Muscle layer of colon (tissue), 2 donors: ENCODE measurements around the gene EFNB1.

Experiments used
- H3K27ac ChIP-seq: one replicate; pipeline ENCODE4 v1.7.0; 2013; ENCODE audit warnings: low read depth, mild to moderate bottlenecking, low read length, moderate library complexity
- H3K27me3 ChIP-seq, 2 donors: one replicate each; pipeline ENCODE4 v1.7.0; 2013; ENCODE audit warnings: low read length in 2 of 2, mild to moderate bottlenecking in 2 of 2; ENCODE audit not compliant: insufficient read depth in 2 of 2, control insufficient read depth in 1 of 2
- H3K36me3 ChIP-seq: one replicate; pipeline ENCODE4 v1.7.0; 2013; ENCODE audit warnings: mild to moderate bottlenecking, low read length; ENCODE audit not compliant: insufficient read depth
- H3K4me1 ChIP-seq: one replicate; pipeline ENCODE4 v1.7.0; 2013; ENCODE audit warnings: mild to moderate bottlenecking, low read length; ENCODE audit not compliant: insufficient read depth
- H3K4me3 ChIP-seq, 2 donors: one replicate each; pipeline ENCODE4 v1.7.0; 2013; ENCODE audit warnings: low read length in 2 of 2, low read depth in 1 of 2, mild to moderate bottlenecking in 1 of 2, moderate library complexity in 1 of 2
- H3K9ac ChIP-seq: one replicate; pipeline ENCODE4 v1.7.0; 2013; ENCODE audit warnings: low read length
- H3K9me3 ChIP-seq: one replicate; pipeline ENCODE4 v1.7.0; 2013; ENCODE audit warnings: mild to moderate bottlenecking, low read length
- donor health status: abdominal sarcoma.
- donor health status: Adenocarcinoma of cecum.

The EFNB1 gene

DNA sequence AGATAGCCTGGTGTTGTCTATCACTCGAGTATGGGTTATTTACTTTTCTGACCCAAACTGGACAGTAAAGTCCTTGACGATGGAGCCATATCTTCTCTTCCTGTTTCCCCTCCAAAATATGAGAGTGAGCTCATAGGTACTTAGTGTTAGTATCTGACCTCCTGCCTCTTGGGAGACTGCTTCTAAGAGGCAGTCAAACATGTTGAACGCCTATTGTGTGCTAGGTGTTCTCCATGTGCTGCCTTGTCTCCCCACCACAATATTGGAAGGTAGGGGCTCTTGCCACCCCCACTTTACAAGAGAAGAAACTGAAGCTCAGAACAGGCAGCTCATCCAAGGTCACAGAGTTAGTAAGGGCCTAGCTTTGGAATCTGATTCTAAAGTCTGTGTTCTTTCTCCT, 8.3 kb downstream of the EFNB1 start:
- Histone ChIP-seq H3K4me1 (peaks cover 9% of the 10 kb centered on the region), H3K36me3 (peaks cover 11% of the 10 kb centered on the region), H3K9ac (no peak overlapping the region), H3K27me3 (peaks cover 0 to 14% of the 10 kb centered on the region in 2 donors), H3K9me3 (no peaks in the 10 kb centered on the region), H3K4me3 (no peak overlapping the region), H3K27ac (no peak overlapping the region)

DNA sequence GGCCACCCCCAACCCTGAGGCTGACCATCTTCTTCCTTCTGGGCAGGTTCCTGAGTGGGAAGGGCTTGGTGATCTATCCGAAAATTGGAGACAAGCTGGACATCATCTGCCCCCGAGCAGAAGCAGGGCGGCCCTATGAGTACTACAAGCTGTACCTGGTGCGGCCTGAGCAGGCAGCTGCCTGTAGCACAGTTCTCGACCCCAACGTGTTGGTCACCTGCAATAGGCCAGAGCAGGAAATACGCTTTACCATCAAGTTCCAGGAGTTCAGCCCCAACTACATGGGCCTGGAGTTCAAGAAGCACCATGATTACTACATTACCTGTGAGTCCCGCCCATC, 9.7 kb downstream of the EFNB1 start:
- peaks cover 11% of the 10 kb centered on the region for H3K36me3 ChIP-seq
- H3K4me1 ChIP-seq = peaks cover 3% of the 10 kb centered on the region
- no peak overlapping the region for H3K4me3 ChIP-seq
- no peak overlapping the region for H3K27ac ChIP-seq
- H3K9me3 ChIP-seq = no peaks in the 10 kb centered on the region
- H3K9ac ChIP-seq = no peak overlapping the region
- H3K27me3 ChIP-seq = peaks cover 0 to 15% of the 10 kb centered on the region in 2 donors

DNA sequence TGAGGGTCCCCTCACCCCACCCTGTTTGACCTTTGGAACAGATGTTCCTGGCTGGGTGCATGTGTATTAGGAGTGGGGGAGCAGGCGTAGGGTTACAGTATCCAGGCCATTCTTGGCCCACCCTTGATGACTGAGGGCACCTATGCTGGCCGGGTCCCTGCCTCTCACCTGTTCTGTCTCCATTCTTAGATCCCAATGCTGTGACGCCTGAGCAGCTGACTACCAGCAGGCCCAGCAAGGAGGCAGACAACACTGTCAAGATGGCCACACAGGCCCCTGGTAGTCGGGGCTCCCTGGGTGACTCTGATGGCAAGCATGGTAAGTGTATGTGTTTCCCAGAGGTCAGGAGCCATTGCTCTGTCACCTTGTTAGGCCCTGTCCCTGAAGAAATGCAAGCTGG, 10.9 kb downstream of the EFNB1 start:
- Histone ChIP-seq H3K9ac (no peak overlapping the region), H3K27ac (no peak overlapping the region), H3K27me3 (peaks cover 0 to 19% of the 10 kb centered on the region in 2 donors), H3K36me3 (peaks cover 11% of the 10 kb centered on the region), H3K4me1 (no peaks in the 10 kb centered on the region), H3K9me3 (no peaks in the 10 kb centered on the region), H3K4me3 (no peak overlapping the region)

DNA sequence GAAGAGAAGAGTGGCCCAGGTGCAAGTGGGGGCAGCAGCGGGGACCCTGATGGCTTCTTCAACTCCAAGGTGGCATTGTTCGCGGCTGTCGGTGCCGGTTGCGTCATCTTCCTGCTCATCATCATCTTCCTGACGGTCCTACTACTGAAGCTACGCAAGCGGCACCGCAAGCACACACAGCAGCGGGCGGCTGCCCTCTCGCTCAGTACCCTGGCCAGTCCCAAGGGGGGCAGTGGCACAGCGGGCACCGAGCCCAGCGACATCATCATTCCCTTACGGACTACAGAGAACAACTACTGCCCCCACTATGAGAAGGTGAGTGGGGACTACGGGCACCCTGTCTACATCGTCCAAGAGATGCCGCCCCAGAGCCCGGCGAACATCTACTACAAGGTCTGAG, 11.4 kb downstream of the EFNB1 start:
- H3K4me3 ChIP-seq = no peak overlapping the region
- no peak overlapping the region for H3K9ac ChIP-seq
- peaks cover 0 to 19% of the 10 kb centered on the region in 2 donors for H3K27me3 ChIP-seq
- H3K9me3 ChIP-seq = no peaks in the 10 kb centered on the region
- peaks cover 11% of the 10 kb centered on the region for H3K36me3 ChIP-seq
- H3K4me1 ChIP-seq = no peaks in the 10 kb centered on the region
- H3K27ac ChIP-seq = no peak overlapping the region

DNA sequence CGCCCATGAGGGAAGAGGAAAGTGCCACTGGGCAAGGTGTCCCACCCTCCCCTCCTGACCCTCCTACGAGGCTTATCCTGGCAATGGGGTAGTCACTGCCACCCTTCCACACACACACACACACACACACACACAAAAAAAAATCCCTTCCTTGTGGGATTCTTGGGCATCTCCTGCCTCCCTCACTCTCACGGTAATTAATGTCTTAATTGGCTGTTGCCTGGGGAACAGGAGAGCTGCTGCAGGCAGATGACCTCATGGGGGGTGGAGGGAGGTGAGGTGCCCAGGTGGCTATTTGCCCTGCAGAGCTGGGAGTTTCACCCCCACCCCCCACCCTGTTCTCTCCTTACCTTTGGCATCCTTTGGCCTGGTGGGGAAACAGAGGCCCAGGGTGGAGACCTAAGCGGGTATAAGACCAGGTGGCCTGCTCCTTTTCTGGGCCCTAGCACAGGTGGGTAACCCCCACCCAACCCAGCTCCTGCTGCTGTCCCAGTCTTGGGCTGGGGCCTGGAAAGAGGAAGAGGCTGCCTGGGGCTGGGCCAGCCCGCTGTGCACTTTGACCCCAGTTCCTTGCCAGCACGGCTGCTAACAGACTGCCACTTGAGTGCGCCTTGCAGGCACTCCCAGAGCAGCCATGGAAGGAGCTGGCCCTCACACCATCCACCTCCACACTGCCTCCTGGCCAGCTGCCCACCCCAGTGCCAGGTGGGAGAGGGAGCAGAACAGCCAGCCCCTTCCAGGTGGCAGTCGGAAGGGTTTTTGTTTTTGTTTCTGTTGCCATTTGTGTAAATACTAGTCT, 12.6 kb downstream of the EFNB1 start:
- Histone ChIP-seq H3K36me3 (peaks cover 11% of the 10 kb centered on the region), H3K27me3 (peaks cover 0 to 19% of the 10 kb centered on the region in 2 donors), H3K4me1 (peaks cover 2% of the 10 kb centered on the region), H3K4me3 (no peak overlapping the region), H3K27ac (no peak overlapping the region), H3K9ac (no peak overlapping the region), H3K9me3 (no peaks in the 10 kb centered on the region)

DNA sequence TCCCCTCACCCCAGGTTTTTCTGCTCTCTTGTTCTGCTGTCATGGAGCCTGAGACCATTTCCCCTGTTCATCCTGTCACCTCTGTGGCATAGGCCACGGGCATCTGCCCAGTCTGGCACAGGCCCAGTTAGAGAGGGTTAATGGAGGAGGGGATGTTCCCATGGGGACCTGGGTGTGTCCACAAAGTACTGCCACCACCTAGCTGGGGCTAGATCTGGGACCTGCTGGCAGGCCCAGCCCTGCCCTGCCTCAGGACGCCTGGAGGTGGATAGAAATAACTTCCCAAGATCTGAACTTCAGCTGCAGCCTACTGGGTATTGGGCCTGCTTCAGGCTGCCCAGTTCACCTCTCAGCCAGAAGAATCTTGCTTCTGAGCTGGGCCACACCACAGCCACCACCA, 13.5 kb downstream of the EFNB1 start:
- H3K9me3 ChIP-seq = no peaks in the 10 kb centered on the region
- no peak overlapping the region for H3K4me3 ChIP-seq
- no peak overlapping the region for H3K9ac ChIP-seq
- H3K27ac ChIP-seq = no peak overlapping the region
- peaks cover 11% of the 10 kb centered on the region for H3K36me3 ChIP-seq
- H3K27me3 ChIP-seq = peaks cover 0 to 19% of the 10 kb centered on the region in 2 donors
- peaks cover 9% of the 10 kb centered on the region for H3K4me1 ChIP-seq

DNA sequence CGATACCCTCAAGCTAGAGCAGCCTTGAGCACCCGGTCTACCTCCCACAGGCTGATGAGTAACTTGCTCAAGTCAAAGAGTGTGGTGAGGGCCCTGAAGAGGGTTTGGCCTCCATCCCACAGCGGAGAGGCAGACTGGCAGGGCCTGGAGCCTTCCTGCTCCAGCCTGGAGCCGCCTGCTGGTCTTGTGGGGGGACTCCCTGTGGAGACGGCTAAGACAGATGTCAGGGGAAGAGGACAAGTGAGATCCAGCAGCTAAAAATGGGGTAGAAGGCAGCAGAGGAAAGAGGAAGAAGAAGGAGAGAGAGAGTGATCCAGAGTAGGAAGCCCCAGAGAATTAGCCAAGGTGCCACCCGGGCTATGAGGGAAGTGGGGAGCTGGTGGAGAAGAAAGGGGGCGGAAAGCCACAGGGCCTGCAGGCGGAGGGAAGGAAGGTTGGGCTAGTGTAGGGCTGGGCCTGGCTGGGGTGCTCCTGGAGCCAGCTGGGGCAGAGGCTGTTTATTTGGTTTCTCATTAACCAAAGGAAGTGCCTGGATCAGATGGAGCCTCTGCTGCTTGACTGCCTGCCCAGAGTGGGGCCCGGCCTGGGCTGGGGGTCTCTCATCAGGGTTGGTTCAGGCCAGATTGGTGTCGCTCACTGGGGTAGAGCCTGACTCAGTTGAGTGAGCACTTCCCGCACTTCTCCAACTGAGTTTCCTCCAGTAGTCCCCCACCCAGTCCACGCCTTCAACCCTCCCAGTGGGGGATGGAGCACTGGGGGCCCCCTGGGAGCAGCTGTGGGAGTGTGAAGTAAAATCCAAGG, 14.2 kb downstream of the EFNB1 start:
- H3K4me1 ChIP-seq = peaks cover 9% of the 10 kb centered on the region
- no peak overlapping the region for H3K27ac ChIP-seq
- no peak overlapping the region for H3K4me3 ChIP-seq
- peaks cover 11% of the 10 kb centered on the region for H3K36me3 ChIP-seq
- no peaks in the 10 kb centered on the region for H3K9me3 ChIP-seq
- H3K9ac ChIP-seq = no peak overlapping the region
- peaks cover 0 to 19% of the 10 kb centered on the region in 2 donors for H3K27me3 ChIP-seq

DNA sequence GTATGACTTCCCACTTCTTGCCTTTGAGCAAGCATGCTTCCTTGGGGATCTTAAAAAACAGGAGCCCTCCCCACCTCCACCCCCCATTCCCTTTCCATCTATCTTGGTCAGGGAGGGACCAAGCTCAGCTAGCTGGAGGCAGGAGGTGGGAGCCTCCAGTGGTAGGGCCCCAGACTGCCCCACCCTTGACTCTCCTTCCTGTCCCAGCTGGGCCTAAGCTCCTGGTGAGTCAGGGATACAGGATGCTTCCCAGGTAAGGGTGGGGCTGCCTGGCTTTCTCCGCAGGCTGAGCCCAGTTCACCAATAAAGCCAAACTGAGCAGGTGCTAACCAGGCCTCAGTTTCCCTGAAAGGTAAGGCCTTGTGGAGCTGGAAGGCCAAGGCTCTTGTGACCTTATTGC, 15.2 kb downstream of the EFNB1 start:
- H3K9me3 ChIP-seq = no peaks in the 10 kb centered on the region
- peaks cover 0 to 19% of the 10 kb centered on the region in 2 donors for H3K27me3 ChIP-seq
- peaks cover 9% of the 10 kb centered on the region for H3K4me1 ChIP-seq
- no peak overlapping the region for H3K9ac ChIP-seq
- no peak overlapping the region for H3K4me3 ChIP-seq
- H3K27ac ChIP-seq = no peak overlapping the region
- peaks cover 11% of the 10 kb centered on the region for H3K36me3 ChIP-seq

DNA sequence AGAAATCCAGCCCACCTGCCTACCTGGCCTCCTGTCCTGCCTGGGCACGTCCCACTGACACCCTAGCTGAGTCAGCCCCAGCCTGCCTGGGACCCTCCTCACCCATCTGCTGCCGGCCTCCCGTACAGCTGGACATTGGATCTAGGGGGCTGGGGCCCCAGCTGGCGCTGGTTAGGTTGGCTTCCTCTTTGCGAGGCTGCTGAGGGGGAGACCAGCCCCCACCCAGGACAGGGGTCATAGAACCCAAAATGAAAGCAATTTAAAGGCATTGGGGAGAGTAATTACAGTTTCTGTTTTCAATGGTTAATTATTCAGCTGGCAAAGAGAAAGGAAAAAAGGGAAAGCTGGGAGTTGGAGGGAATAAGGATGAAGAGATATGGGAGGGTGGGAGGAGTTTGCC, 15.8 kb downstream of the EFNB1 start:
- peaks cover 9% of the 10 kb centered on the region for H3K4me1 ChIP-seq
- H3K27me3 ChIP-seq = peaks cover 0 to 19% of the 10 kb centered on the region in 2 donors
- H3K27ac ChIP-seq = no peak overlapping the region
- H3K36me3 ChIP-seq = peaks cover 6% of the 10 kb centered on the region
- no peak overlapping the region for H3K9ac ChIP-seq
- no peak overlapping the region for H3K4me3 ChIP-seq
- no peaks in the 10 kb centered on the region for H3K9me3 ChIP-seq

DNA sequence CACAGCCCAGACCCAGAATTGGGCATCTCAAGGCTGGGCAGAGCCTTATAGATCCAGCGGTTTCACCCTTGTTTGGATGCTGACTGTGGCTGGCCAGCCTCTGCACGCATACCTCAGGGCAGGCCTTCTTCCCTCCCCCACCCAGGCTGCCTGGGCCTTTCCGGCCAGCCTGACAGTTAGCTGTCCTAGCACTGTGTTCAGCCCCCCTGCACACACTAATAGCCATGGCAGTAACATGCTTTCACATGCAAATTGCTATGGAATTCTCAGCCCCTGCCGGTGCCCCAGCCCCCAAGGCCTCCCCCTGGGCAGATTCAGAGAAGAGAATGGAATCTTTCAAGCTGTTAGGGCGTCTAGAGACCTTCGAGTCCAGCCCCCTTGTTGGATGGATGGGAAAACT, 17.7 kb downstream of the EFNB1 start:
- H3K4me3 ChIP-seq = no peak overlapping the region
- H3K27ac ChIP-seq = peak overlapping the region; percentile 41
- H3K36me3 ChIP-seq = no peaks in the 10 kb centered on the region
- H3K9me3 ChIP-seq = no peaks in the 10 kb centered on the region
- peaks cover 0 to 12% of the 10 kb centered on the region in 2 donors for H3K27me3 ChIP-seq
- H3K9ac ChIP-seq = no peak overlapping the region
- peaks cover 9% of the 10 kb centered on the region for H3K4me1 ChIP-seq

DNA sequence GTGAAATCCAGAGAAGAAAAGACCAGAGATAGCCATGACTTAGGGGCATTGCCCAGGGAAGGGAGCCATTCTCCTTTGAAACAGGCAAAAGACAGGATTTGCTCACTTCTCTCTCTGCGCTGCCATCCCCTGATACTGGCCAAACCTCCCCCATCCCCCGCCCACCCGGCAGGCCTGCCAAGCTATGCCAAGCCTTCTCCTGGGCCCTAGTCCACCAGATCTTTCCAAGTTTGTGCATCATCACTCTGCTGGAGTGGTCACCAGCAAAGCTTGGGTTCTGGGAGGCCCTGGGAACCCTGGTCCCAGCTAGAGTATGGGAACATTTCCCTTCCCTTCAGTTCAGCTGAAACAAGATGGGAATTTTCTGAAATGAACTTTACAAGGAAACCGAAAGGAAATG, 18.4 kb downstream of the EFNB1 start:
- no peak overlapping the region for H3K27ac ChIP-seq
- no peak overlapping the region for H3K4me3 ChIP-seq
- H3K36me3 ChIP-seq = no peaks in the 10 kb centered on the region
- H3K27me3 ChIP-seq = peaks cover 0 to 11% of the 10 kb centered on the region in 2 donors
- H3K9me3 ChIP-seq = no peaks in the 10 kb centered on the region
- H3K4me1 ChIP-seq = peaks cover 9% of the 10 kb centered on the region
- H3K9ac ChIP-seq = no peak overlapping the region
